Osteoblast (primary cell): ENCODE measurements around the gene XYLT1. TPM values are rescaled to one million over a fixed set of nuclear protein-coding genes. Genes with fewer than 3 reads are reported as not detected.
"Not testable (repeated sequence)": the region's sequence is repeated elsewhere in the genome, so short reads cannot be mapped to it uniquely, and the experiment has no call there.

ENCODE experiments used
- DNase-seq: peaks from one replicate; pipeline ENCODE4 v3.0.0; 2011; ENCODE audit warnings: low spot score, mixed read lengths; ENCODE audit not compliant: insufficient read length; ENCODE audit errors: missing footprints
- H2AFZ ChIP-seq: 2 replicates; pipeline ENCODE4 v1.6.0; 2011; ENCODE audit warnings: mild to moderate bottlenecking, low read length
- H3K27ac ChIP-seq: 2 replicates; pipeline ENCODE4 v1.5.1; 2011; ENCODE audit warnings: mild to moderate bottlenecking, low read depth, low read length, moderate library complexity
- H3K27me3 ChIP-seq: 2 replicates; pipeline ENCODE4 v1.6.0; 2012; ENCODE audit warnings: mild to moderate bottlenecking, control low read depth, inconsistent platforms, low read length, moderate library complexity; ENCODE audit not compliant: insufficient read depth
- H3K36me3 ChIP-seq: 2 replicates; pipeline ENCODE4 v1.5.1; 2011; ENCODE audit warnings: mild to moderate bottlenecking, low read length, control low read depth, moderate library complexity; ENCODE audit not compliant: insufficient read depth
- H3K4me1 ChIP-seq: 2 replicates; pipeline ENCODE4 v1.5.1; 2011; ENCODE audit warnings: mild to moderate bottlenecking, low read length, control low read depth, moderate library complexity; ENCODE audit not compliant: insufficient read depth
- H3K4me2 ChIP-seq: 2 replicates; pipeline ENCODE4 v1.6.0; 2011; ENCODE audit warnings: mild to moderate bottlenecking, low read length; ENCODE audit not compliant: insufficient read depth
- H3K4me3 ChIP-seq: fragments of 200-600 bp; sonication (generic); 3 replicates; pipeline ENCODE4 v1.5.1; 2012; ENCODE audit warnings: mild to moderate bottlenecking, low read length, inconsistent platforms; ENCODE audit not compliant: insufficient read depth
- H3K79me2 ChIP-seq: 2 replicates; pipeline ENCODE4 v1.6.0; 2012; ENCODE audit warnings: mild to moderate bottlenecking, low read length, control low read depth, inconsistent platforms; ENCODE audit not compliant: insufficient read depth
- H3K9me3 ChIP-seq: 2 replicates; pipeline ENCODE4 v1.5.1; 2011; ENCODE audit warnings: low read depth, low read length, control low read depth
- H4K20me1 ChIP-seq: 2 replicates; pipeline ENCODE4 v1.6.0; 2012; ENCODE audit warnings: mild to moderate bottlenecking, low read length, control low read depth; ENCODE audit not compliant: insufficient read depth
- total RNA-seq: library from RNA; depleted of rRNA; stranded (reverse); fragments of >200 nt; gene quantifications from 2 replicates; pipeline ENCODE4 v1.2.3, GENCODE V29; 2012
- TF ChIP-seq, protein P1 (sequence below): IDR thresholded peaks from 2 replicates; pipeline ENCODE4 v1.5.1; 2011; ENCODE audit warnings: mild to moderate bottlenecking, low read depth, low read length, moderate library complexity; ENCODE audit errors: extremely low read depth

The XYLT1 gene
- total RNA-seq, 1 donor = 43.4 TPM

DNA sequence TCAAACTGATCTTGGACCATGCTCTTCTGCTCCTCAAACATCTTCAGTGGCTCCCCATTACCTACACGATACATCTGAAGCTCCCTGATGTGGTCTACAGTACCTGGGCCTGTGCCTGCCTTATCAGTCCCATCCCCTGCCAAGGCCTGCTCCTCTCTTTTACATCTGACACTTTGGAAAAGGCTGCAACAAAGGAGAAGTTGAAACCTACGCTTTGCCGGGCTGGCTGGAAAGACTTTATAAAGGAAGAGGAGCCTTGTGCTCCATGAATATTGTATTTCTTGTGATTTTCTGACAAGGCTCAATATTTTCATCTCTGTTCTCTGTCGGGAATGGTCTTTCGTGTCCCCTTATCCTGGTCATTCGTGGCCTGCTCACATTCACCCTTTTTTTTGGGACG lies 132.5 kb downstream of the XYLT1 start:
- Histone ChIP-seq H4K20me1 (no peaks in the 10 kb centered on the region), H3K79me2 (peaks cover 8% of the 10 kb centered on the region), H3K27ac (no peak overlapping the region), H3K36me3 (no peaks in the 10 kb centered on the region), H3K4me3 (no peak overlapping the region), H3K4me1 (peaks cover 19% of the 10 kb centered on the region), H3K4me2 (no peak overlapping the region), H3K27me3 (no peaks in the 10 kb centered on the region), H2AFZ (no peak overlapping the region), H3K9me3 (no peaks in the 10 kb centered on the region)
- no peak for DNase-seq
- TF ChIP-seq, protein P1, sequence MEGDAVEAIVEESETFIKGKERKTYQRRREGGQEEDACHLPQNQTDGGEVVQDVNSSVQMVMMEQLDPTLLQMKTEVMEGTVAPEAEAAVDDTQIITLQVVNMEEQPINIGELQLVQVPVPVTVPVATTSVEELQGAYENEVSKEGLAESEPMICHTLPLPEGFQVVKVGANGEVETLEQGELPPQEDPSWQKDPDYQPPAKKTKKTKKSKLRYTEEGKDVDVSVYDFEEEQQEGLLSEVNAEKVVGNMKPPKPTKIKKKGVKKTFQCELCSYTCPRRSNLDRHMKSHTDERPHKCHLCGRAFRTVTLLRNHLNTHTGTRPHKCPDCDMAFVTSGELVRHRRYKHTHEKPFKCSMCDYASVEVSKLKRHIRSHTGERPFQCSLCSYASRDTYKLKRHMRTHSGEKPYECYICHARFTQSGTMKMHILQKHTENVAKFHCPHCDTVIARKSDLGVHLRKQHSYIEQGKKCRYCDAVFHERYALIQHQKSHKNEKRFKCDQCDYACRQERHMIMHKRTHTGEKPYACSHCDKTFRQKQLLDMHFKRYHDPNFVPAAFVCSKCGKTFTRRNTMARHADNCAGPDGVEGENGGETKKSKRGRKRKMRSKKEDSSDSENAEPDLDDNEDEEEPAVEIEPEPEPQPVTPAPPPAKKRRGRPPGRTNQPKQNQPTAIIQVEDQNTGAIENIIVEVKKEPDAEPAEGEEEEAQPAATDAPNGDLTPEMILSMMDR = no peak

DNA sequence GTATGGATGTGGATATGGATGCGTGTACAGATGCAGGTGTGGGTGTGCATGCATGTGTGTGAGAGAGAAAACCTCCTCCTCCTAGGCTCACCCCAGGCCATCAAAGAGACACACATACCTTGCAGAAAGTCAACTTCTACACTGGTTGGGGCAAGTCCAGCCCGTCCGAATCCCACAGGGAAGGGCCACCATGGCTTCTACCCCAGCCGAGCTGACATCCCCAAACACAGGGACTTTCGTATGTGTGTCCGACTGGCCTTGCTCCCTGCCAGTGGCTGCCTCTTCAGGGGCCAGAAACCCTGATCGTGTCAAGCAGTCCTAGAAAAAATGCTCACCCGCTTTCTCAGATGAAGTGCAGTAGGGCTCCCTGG lies 134.2 kb downstream of the XYLT1 start:
- Histone ChIP-seq H3K4me1 (peaks cover 19% of the 10 kb centered on the region), H3K9me3 (no peaks in the 10 kb centered on the region), H3K4me2 (no peak overlapping the region), H3K4me3 (no peak overlapping the region), H3K27me3 (no peaks in the 10 kb centered on the region), H3K36me3 (no peaks in the 10 kb centered on the region), H2AFZ (no peak overlapping the region), H3K79me2 (peaks cover 2% of the 10 kb centered on the region), H4K20me1 (peaks cover 9% of the 10 kb centered on the region), H3K27ac (no peak overlapping the region)
- no peak for DNase-seq
- TF ChIP-seq, protein P1 = no peak

DNA sequence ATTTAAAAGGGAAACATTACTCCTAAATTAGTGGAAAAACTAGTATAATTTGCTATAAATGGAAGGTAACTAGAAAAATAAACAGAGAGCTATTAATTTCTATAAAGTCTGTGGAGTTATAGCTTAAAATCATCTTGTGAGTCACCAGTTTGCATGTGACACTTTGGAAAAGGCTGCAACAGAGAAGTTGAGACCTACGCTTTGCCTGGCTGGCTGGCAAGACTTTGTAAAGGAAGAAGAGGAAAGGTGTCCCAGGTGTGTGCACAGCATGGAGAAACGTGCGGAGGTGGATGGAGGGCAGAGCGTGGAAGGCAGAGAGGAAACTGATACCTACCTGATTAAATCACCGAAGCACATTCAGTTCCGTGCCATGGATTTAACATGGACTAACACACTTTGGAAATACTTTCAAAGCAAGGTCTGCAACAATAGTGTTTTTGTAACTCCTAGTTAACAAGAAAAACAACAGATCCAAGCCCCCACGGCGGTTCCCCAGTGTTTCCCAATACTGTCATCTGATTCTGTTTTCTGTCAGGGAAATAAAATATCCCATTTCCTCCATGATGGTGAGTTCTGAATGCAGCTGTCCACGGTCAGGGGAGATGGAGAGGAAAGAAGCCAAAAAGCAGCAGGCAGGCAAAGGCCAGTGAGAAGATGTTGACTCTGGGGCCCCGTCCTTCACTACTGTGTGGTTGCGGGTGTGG lies 134.8 kb downstream of the XYLT1 start:
- TF ChIP-seq, protein P1 = no peak
- Histone ChIP-seq H3K4me1 (peaks cover 19% of the 10 kb centered on the region), H2AFZ (peak overlapping the region; percentile 20), H3K27me3 (no peaks in the 10 kb centered on the region), H3K27ac (no peak overlapping the region), H3K9me3 (no peaks in the 10 kb centered on the region), H3K36me3 (no peaks in the 10 kb centered on the region), H3K4me3 (no peak overlapping the region), H3K4me2 (no peak overlapping the region), H4K20me1 (peaks cover 12% of the 10 kb centered on the region), H3K79me2 (peaks cover 2% of the 10 kb centered on the region)
- no peak for DNase-seq

DNA sequence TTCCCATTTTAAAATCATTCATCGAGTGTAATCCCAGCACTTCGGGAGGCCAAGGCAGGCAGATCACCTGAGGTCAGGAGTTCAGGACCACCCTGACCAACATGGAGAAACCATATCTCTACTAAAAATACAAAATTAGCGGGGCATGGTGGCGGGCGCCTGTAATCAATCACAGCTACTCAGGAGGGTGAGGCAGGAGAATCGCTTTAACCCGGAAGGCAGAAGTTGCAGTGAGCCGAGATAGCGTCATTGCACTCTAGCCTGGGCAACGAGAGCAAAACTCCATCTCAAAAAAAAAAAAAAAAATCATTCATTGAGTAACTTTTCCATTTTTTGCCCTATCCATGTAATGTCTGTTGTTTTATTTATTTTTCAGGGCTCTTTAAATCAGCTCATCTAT lies 135.4 kb downstream of the XYLT1 start:
- H3K4me3 ChIP-seq, H2AFZ ChIP-seq, H3K27ac ChIP-seq, DNase-seq, H3K9me3 ChIP-seq, H3K27me3 ChIP-seq, H3K79me2 ChIP-seq, H3K4me2 ChIP-seq, H3K36me3 ChIP-seq: not testable (repeated sequence)
- Histone ChIP-seq H4K20me1 (peaks cover 15% of the 10 kb centered on the region), H3K4me1 (peaks cover 19% of the 10 kb centered on the region)
